ENCODE measurements around the gene ST6GALNAC2. TPM values are rescaled to one million over a fixed set of nuclear protein-coding genes. Genes with fewer than 3 reads are reported as not detected.
"Not testable (repeated sequence)": the region's sequence is repeated elsewhere in the genome, so short reads cannot be mapped to it uniquely, and the experiment has no call there.

Gene ST6GALNAC2
- total RNA-seq, 1 donor from 2014 or later, result 104 TPM

DNA sequence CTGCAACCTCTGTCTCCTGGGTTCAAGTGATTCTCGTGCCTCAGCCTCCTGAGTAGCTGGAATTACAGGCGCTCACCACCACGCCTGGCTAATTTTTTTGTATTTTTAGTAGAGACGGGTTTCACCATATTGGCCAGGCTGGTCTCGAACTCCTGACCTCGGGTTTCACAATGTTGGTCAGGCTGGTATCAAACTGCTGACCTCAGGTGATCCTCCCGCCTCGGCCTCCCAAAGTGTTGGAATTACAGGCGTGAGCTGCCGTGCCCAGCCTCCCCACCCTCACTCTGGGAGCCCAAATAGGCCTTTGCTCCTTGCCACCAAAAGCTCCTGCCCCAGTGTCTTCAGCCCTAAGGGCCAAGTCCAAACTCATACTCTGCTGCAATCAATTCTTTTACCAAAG, 64.0 kb downstream of the ST6GALNAC2 start:
- intact Hi-C loops (cut with DNase I), result loop anchor here (5.0 kb wide), 1 partner anchor 106 kb away; no protein-coding TSS in a partner anchor
- ATAC-seq; DNase-seq (ENCODE audit: low spot score): not testable (repeated sequence)

DNA sequence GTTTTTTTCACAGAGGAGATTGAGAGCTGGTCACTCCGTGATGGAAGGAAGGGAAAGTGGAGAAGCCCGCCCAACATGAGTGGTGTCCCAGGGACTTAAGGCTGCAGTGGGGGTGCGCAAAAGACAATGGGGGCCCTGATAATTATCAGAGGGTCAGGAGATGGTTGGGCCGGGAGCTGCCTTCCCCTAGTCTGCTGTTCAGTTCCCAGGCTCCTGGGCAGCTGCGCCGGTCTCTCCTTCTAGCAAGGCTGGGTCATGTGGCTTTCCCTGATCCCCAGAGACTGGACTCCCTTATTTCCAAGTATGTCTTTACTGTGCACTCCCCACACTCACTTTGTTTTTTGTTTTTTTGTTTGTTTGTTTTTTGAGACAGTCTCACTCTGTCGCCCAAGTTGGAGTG, 64.4 kb downstream of the ST6GALNAC2 start:
- no peak for ATAC-seq
- no peak for DNase-seq (ENCODE audit: low spot score)
- intact Hi-C loops (cut with DNase I), result loop anchor here (5.0 kb wide), 1 partner anchor 106 kb away; no protein-coding TSS in a partner anchor

DNA sequence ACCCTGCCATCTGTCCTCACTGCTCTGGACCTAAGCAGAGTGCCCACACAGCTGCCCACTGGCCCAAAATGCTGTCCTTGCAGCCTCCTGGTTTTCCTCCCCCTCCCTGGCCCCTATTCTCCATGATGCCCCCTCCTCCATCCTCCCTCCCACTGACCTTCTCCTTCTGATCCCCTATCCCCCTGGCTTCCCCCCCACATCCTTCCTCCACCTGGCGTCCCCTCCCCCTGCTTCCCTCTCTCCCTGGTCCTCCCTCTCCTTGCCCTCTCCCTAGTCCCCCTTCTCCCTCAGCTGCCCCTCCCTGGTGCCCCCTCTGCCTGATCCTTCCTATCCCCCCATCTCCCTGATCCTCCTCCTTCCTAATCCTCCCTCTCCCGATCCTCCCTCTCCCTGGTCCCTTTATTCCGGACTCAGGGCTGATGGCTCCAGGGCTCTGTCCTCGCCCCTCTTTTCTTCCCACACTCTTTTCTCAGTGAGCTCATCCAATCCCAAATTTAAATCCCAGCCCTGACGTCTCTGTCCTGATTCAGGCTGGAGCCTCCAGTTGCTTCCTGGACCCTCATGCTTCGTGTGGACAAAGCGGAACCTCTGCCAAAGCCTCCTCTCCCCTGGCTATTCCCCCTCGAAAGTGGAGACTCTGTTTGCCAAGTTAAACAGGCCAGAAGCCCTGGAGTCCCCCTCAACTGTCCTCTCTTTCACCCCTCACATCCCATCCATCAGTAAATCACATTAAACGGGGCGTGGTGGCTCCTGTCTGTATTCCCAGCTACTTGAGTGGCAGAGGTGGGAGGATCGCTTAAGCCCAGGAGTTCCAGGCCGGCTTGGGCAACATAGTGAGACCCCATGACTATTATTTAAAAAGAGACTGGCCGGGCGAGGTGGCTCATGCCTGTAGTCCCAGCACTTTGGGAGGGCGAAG, 66.4 kb downstream of the ST6GALNAC2 start:
- ATAC-seq, result no peak
- no peak for DNase-seq (ENCODE audit: low spot score)
- intact Hi-C loops (cut with DNase I), result no loop called here

DNA sequence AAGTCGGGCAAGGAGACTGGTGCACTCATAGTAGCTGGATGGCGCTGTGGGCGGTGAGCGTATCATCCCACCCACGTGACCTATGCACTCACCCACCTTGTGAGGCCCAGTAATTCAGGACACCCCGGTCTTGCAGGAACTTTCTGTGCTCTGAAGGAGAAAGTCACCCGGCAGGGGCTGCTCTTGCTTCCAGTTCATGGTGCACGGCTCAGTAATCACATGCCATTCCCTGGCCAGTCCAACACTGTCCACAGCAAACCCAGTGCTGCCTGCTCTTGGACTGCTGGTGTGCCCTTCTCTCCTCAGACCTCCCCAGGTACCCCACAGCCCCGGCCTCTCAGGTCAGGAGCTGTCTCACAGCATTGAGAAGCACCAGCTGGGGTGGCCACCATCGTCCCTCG, 68.0 kb downstream of the ST6GALNAC2 start:
- no peak for ATAC-seq
- no peak for DNase-seq (ENCODE audit: low spot score)
- intact Hi-C loops (cut with DNase I), result no loop called here

Other genes with a start within 250 kb of the ST6GALNAC2 start
- 74.3 TPM for gene PRPSAP1, start 231.9 kb downstream of the ST6GALNAC2 start, total RNA-seq
- gene SPHK1, start 201.3 kb downstream of the ST6GALNAC2 start, total RNA-seq, result 19.4 TPM
- 27.1 TPM for gene UBE2O, start 132.7 kb downstream of the ST6GALNAC2 start, total RNA-seq
- gene AANAT, start 118.3 kb downstream of the ST6GALNAC2 start, total RNA-seq, result not detected
- 37.9 TPM for gene RHBDF2, start 84.4 kb downstream of the ST6GALNAC2 start, total RNA-seq
- gene CYGB, start 48.2 kb downstream of the ST6GALNAC2 start, total RNA-seq, result 57.7 TPM
- 9.8 TPM for gene PRCD, start 45.8 kb downstream of the ST6GALNAC2 start, total RNA-seq
- 1.8 TPM for gene ST6GALNAC1, start 57.9 kb upstream of the ST6GALNAC2 start, total RNA-seq
- gene MXRA7, start 125.1 kb upstream of the ST6GALNAC2 start, total RNA-seq, result 185 TPM
- 37.2 TPM for gene JMJD6, start 140.7 kb upstream of the ST6GALNAC2 start, total RNA-seq
- gene METTL23, start 141.0 kb upstream of the ST6GALNAC2 start, total RNA-seq, result 29.1 TPM
- 154 TPM for gene SRSF2, start 151.5 kb upstream of the ST6GALNAC2 start, total RNA-seq
- 30.3 TPM for gene MFSD11, start 152.3 kb upstream of the ST6GALNAC2 start, total RNA-seq